ENCODE data around the gene KIAA0825.

GRCh38 chr5:94433397-94434163, 184.8 kb downstream of the KIAA0825 start:
- TF ChIP-seq, protein P1, sequence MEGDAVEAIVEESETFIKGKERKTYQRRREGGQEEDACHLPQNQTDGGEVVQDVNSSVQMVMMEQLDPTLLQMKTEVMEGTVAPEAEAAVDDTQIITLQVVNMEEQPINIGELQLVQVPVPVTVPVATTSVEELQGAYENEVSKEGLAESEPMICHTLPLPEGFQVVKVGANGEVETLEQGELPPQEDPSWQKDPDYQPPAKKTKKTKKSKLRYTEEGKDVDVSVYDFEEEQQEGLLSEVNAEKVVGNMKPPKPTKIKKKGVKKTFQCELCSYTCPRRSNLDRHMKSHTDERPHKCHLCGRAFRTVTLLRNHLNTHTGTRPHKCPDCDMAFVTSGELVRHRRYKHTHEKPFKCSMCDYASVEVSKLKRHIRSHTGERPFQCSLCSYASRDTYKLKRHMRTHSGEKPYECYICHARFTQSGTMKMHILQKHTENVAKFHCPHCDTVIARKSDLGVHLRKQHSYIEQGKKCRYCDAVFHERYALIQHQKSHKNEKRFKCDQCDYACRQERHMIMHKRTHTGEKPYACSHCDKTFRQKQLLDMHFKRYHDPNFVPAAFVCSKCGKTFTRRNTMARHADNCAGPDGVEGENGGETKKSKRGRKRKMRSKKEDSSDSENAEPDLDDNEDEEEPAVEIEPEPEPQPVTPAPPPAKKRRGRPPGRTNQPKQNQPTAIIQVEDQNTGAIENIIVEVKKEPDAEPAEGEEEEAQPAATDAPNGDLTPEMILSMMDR (IDR thresholded peaks at IDR 0.05) = no peak
- TF ChIP-seq POLR2A (IDR thresholded peaks at IDR 0.05) = no peak
